MM.1S (cell line): Measurements from ENCODE around the gene ZMIZ2.

Experiments
- DNase-seq: peaks from one replicate; pipeline ENCODE4 v3.0.0-alpha.2; 2015
- H2AFZ ChIP-seq: fragments of 300-600 bp; sonication (generic); 2 replicates; pipeline ENCODE4 v1.6.0; 2016; ENCODE audit warnings: antibody characterized with exemption, low read length
- H3F3A ChIP-seq: fragments of 300-600 bp; sonication (generic); 2 replicates; pipeline ENCODE4 v1.6.1; 2016; ENCODE audit warnings: mild to moderate bottlenecking, antibody characterized with exemption, low read length, moderate library complexity, mixed read lengths; ENCODE audit not compliant: insufficient read depth
- H3K27ac ChIP-seq: fragments of 300-600 bp; sonication (generic); 2 replicates; pipeline ENCODE4 v1.5.1; 2016; ENCODE audit warnings: mild to moderate bottlenecking, low read length
- H3K27me3 ChIP-seq: fragments of 300-600 bp; sonication (generic); replicated peaks from 2 replicates; pipeline ENCODE4 v1.6.0; 2016; ENCODE audit warnings: low read length; ENCODE audit not compliant: insufficient read depth
- H3K36me3 ChIP-seq: fragments of 300-600 bp; sonication (generic); replicated peaks from 2 replicates; pipeline ENCODE4 v1.6.1; 2016; ENCODE audit warnings: mild to moderate bottlenecking, low read length, mixed read lengths; ENCODE audit not compliant: insufficient read depth
- H3K4me1 ChIP-seq: fragments of 300-600 bp; sonication (generic); 2 replicates; pipeline ENCODE4 v1.6.1; 2016; ENCODE audit warnings: low read length, mixed read lengths
- H3K4me2 ChIP-seq: fragments of 300-600 bp; sonication (generic); 2 replicates; pipeline ENCODE4 v1.6.0; 2016; ENCODE audit warnings: low read depth, low read length
- H3K4me3 ChIP-seq: fragments of 300-600 bp; sonication (generic); 2 replicates; pipeline ENCODE4 v1.5.1; 2016; ENCODE audit warnings: low read length, mixed read lengths
- H3K79me2 ChIP-seq: fragments of 300-600 bp; sonication (generic); 2 replicates; pipeline ENCODE4 v1.6.1; 2016; ENCODE audit warnings: mixed run types, low read length, mixed read lengths
- H3K9ac ChIP-seq: fragments of 300-600 bp; sonication (generic); 2 replicates; pipeline ENCODE4 v1.6.1; 2016; ENCODE audit warnings: low read length, mixed read lengths
- H3K9me2 ChIP-seq: fragments of 300-600 bp; sonication (generic); replicated peaks from 2 replicates; pipeline ENCODE4 v1.6.1; 2016; ENCODE audit warnings: mild to moderate bottlenecking, low read length, mixed read lengths; ENCODE audit not compliant: insufficient read depth
- H3K9me3 ChIP-seq: fragments of 300-600 bp; sonication (generic); replicated peaks from 2 replicates; pipeline ENCODE4 v1.6.1; 2016; ENCODE audit warnings: mild to moderate bottlenecking, low read length, mixed read lengths; ENCODE audit not compliant: insufficient read depth
- H4K20me1 ChIP-seq: fragments of 300-600 bp; sonication (generic); 2 replicates; pipeline ENCODE4 v1.6.1; 2016; ENCODE audit warnings: mild to moderate bottlenecking, low read length, moderate library complexity, mixed read lengths; ENCODE audit not compliant: insufficient read depth
- CTCF ChIP-seq: fragments of 300-600 bp; sonication (generic); IDR thresholded peaks from 2 replicates; pipeline ENCODE4 v1.5.1; 2016; ENCODE audit warnings: antibody characterized with exemption, low read length, mixed read lengths
- EZH2 ChIP-seq: fragments of 300-600 bp; sonication (generic); optimal IDR thresholded peaks from 2 replicates; pipeline ENCODE3; 2017; ENCODE audit warnings: low read depth, mild to moderate bottlenecking, antibody characterized with exemption, low read length, mixed read lengths
- EZH2phosphoT487 ChIP-seq: fragments of 300-600 bp; sonication (generic); IDR thresholded peaks from 2 replicates; pipeline ENCODE4 v1.6.1; 2018; ENCODE audit warnings: antibody characterized with exemption, low read length

Gene ZMIZ2

DNA sequence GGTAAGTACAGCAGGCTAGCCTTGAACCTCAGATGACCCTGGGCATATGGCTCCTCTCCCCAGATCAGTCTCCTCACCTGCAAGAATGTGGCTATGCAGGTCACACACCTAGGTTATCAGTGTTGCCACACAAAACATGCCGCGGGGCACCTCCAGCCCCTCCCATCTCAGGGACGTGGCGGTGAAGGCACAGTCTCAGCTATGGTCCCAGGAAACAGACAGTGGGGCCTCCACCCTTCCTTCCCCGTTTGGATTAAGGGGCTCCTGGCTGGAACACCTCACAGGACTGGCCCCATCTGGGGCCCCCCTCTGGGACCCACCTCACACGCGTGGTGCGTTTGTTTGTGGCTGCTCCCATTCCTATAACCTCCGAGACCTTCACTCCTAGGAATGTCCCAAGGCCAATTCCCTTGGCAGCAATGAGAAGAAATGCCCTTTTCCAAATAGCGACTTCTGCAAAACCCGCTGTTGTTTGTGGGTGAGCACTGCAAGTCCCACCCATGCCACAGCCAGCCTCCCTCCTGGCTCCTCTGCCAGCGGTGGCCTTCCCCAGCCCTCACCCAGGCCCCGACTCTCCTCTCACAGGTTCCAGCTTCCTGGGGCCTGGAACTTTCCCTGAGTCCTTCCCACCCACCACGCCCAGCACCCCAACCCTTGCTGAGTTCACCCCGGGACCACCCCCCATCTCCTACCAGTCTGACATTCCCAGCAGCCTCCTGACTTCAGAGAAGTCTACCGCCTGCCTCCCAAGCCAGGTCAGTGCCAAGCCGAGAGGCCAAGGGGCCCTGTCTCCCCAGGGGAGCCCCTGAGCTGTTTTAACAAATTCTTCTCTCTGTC is 17.1 kb downstream of the ZMIZ2 start:
- Histone ChIP-seq H2AFZ (no peak overlapping the region), H3K9ac (no peak overlapping the region), H3K27me3 (no peaks in the 10 kb centered on the region), H4K20me1 (0 out of 2 replicates have a peak, but pooled peaks cover 3% of the 10 kb centered on the region), H3K4me2 (no peak overlapping the region), H3K36me3 (peaks cover 4% of the 10 kb centered on the region), H3K9me3 (no peaks in the 10 kb centered on the region), H3K79me2 (no peaks in the 10 kb centered on the region; the same call in 1 of the 2 replicates), H3K27ac (no peak overlapping the region), H3F3A (peaks cover 26% of the 10 kb centered on the region), H3K9me2 (no peaks in the 10 kb centered on the region), H3K4me1 (peaks cover 35% of the 10 kb centered on the region), H3K4me3 (no peak overlapping the region)
- no peak for DNase-seq
- TF ChIP-seq EZH2 (no peak), EZH2phosphoT487 (no peak), CTCF (no peak)

- peaks cover 35% of the 10 kb centered on the region for H3K4me1 ChIP-seq
- no peak overlapping the region for H3K4me2 ChIP-seq
- H3K79me2 ChIP-seq, result no peaks in the 10 kb centered on the region; the same call in 1 of the 2 replicates
- H2AFZ ChIP-seq, result no peak overlapping the region
- H3K9me2 ChIP-seq, result no peaks in the 10 kb centered on the region
- H4K20me1 ChIP-seq, result 0 out of 2 replicates have a peak, but pooled peaks cover 3% of the 10 kb centered on the region
- no peak for DNase-seq
- no peak overlapping the region for H3K9ac ChIP-seq
- H3K4me3 ChIP-seq, result no peak overlapping the region
- no peaks in the 10 kb centered on the region for H3K9me3 ChIP-seq
- TF ChIP-seq EZH2phosphoT487 (no peak), CTCF (no peak), EZH2 (no peak)
- no peak overlapping the region for H3K27ac ChIP-seq
- H3K27me3 ChIP-seq, result no peaks in the 10 kb centered on the region
- H3F3A ChIP-seq, result peaks cover 26% of the 10 kb centered on the region
- peaks cover 4% of the 10 kb centered on the region for H3K36me3 ChIP-seq
These were observed 17.8 kb downstream of the ZMIZ2 start for GRCh38 chr7:44766416-44766801.

DNA sequence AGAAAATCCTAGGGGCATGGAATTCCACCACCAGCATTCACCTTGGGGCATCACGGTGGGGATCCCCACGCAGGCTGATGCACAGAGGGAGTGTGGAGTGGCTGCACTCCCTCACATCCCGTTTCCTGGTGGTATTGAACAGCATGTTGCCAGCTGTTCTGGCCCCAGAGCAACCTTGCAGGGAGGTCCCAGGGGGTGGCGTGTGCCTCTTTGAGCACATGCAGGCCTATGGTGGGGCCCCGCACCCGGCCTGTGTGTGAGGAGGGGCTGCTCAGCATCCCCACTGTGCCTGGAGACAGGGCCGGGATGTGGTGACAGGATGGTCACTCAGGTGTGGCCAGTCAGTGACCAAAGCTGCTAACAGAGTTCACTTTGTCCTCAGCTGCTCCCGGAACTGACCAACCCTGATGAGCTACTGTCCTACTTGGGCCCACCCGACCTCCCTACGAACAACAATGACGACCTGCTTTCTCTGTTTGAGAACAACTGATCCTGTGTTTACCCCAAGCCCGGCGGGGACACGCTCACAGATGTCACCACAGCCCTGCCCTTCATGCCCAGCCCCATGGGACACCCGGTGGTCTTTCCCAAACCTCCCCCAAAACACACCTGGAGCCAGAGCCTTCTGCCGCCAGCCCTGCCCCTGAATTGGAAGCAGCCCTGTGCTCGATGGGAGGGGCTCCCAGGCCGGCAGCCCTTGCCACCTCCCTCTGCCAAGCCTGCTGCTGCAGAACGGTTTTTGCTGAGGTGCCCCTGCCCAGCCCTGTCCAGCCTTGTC is 18.7 kb downstream of the ZMIZ2 start:
- H3K9ac ChIP-seq, result no peak overlapping the region

More for the DNA sequence above, 18.7 kb downstream of the ZMIZ2 start:
- no peaks in the 10 kb centered on the region for H3K9me2 ChIP-seq
- H3F3A ChIP-seq, result peaks cover 26% of the 10 kb centered on the region
- H3K9me3 ChIP-seq, result no peaks in the 10 kb centered on the region
- H3K79me2 ChIP-seq, result no peaks in the 10 kb centered on the region; the same call in 1 of the 2 replicates
- no peaks in the 10 kb centered on the region for H3K27me3 ChIP-seq
- DNase-seq, result no peak
- H3K4me1 ChIP-seq, result peaks cover 35% of the 10 kb centered on the region
- H3K36me3 ChIP-seq, result peaks cover 4% of the 10 kb centered on the region
- H3K27ac ChIP-seq, result no peak overlapping the region
- no peak overlapping the region for H3K4me3 ChIP-seq
- H2AFZ ChIP-seq, result no peak overlapping the region
- TF ChIP-seq EZH2 (no peak), CTCF (no peak), EZH2phosphoT487 (no peak)
- H3K4me2 ChIP-seq, result no peak overlapping the region
- H4K20me1 ChIP-seq, result 0 out of 2 replicates have a peak, but pooled peaks cover 3% of the 10 kb centered on the region
